WTC11 (cell line): Measurements from ENCODE around the gene MSX2. TPM values are rescaled to one million over a fixed set of nuclear protein-coding genes. Genes with fewer than 3 reads are reported as not detected.

Experiments
- ATAC-seq: fragments of 200-7000 bp; cut with Tn5 transposase; 2 replicates; pipeline ENCODE4 v1.10.0; 2021; ENCODE audit warnings: mild to moderate bottlenecking, moderate library complexity
- CTCF ChIA-PET: fragments of 300-600 bp; sonication (Branson Sonifier 250); formaldehyde crosslinking; loops from one replicate; lab custom pipeline; 2021; ENCODE audit warnings: antibody characterized with exemption; lab: Charles Lee
- POLR2A ChIA-PET: fragments of 350-600 bp; sonication (Branson Sonifier 250); formaldehyde crosslinking; loops from one replicate; lab custom pipeline; 2021; ENCODE audit warnings: antibody characterized with exemption; lab: Charles Lee
- DNase-seq: peaks from one replicate; pipeline ENCODE4 v3.0.0; 2021; ENCODE audit warnings: low spot score
- H3K27ac Mint-ChIP-seq: 2 replicates; pipeline ENCODE4 v1.8.0; 2021; ENCODE audit warnings: mixed read lengths
- H3K27me3 Mint-ChIP-seq: 2 replicates; pipeline ENCODE4 v1.8.0; 2021; ENCODE audit warnings: low read depth, mild to moderate bottlenecking, moderate library complexity, mixed read lengths
- H3K36me3 Mint-ChIP-seq: 2 replicates; pipeline ENCODE4 v1.8.0; 2021; ENCODE audit warnings: mixed read lengths
- H3K4me1 Mint-ChIP-seq: 2 replicates; pipeline ENCODE4 v1.8.0; 2022; ENCODE audit warnings: mixed read lengths
- H3K4me3 Mint-ChIP-seq: 2 replicates; pipeline ENCODE4 v1.8.0; 2021; ENCODE audit warnings: mild to moderate bottlenecking, moderate library complexity, mixed read lengths
- H3K9me3 Mint-ChIP-seq: 2 replicates; pipeline ENCODE4 v1.8.0; 2021; ENCODE audit warnings: mixed read lengths
- ARID4B ChIP-seq: sonication (generic); formaldehyde crosslinking; IDR thresholded peaks from 2 replicates; pipeline ENCODE4 v1.8.0; 2023; ENCODE audit warnings: missing genetic modification reagents, mild to moderate bottlenecking, borderline replicate concordance
- EMX1 ChIP-seq: fragments of 250-450 bp; sonication (Bioruptor Pico); IDR thresholded peaks from 2 replicates; pipeline ENCODE4 v1.8.0; 2021; ENCODE audit warnings: mild to moderate bottlenecking
- FOXK1 ChIP-seq: sonication (generic); formaldehyde crosslinking; IDR thresholded peaks from 2 replicates; pipeline ENCODE4 v1.8.0; 2022; ENCODE audit warnings: mild to moderate bottlenecking, moderate library complexity, missing genetic modification reagents
- FOXP1 ChIP-seq: sonication (generic); formaldehyde crosslinking; IDR thresholded peaks from 2 replicates; pipeline ENCODE4 v1.8.0; 2022; ENCODE audit warnings: missing genetic modification reagents, mild to moderate bottlenecking, moderate library complexity, borderline replicate concordance
- GABPB1 ChIP-seq: sonication (generic); formaldehyde crosslinking; IDR thresholded peaks from 2 replicates; pipeline ENCODE4 v1.8.1; 2023; ENCODE audit warnings: mild to moderate bottlenecking, missing genetic modification reagents
- GRHL2 ChIP-seq: fragments of 250-450 bp; sonication (Bioruptor Pico); IDR thresholded peaks from 2 replicates; pipeline ENCODE4 v1.8.0; 2022; ENCODE audit warnings: mild to moderate bottlenecking, moderate library complexity; ENCODE audit not compliant: insufficient replicate concordance, severe bottlenecking
- MAX ChIP-seq: sonication (generic); formaldehyde crosslinking; IDR thresholded peaks from 2 replicates; pipeline ENCODE4 v1.8.0; 2022; ENCODE audit warnings: mild to moderate bottlenecking, missing genetic modification reagents
- MLX ChIP-seq: sonication (generic); formaldehyde crosslinking; IDR thresholded peaks from 2 replicates; pipeline ENCODE4 v1.8.1; 2023; ENCODE audit warnings: mild to moderate bottlenecking, missing genetic modification reagents, moderate library complexity
- NFE2L1 ChIP-seq: sonication (generic); formaldehyde crosslinking; IDR thresholded peaks from 2 replicates; pipeline ENCODE4 v1.8.1; 2023; ENCODE audit warnings: missing genetic modification reagents
- OVOL2 ChIP-seq: fragments of 250-450 bp; sonication (Bioruptor Pico); IDR thresholded peaks from 2 replicates; pipeline ENCODE4 v1.9.0; 2021; ENCODE audit warnings: mild to moderate bottlenecking, borderline replicate concordance
- RORB ChIP-seq: fragments of 250-450 bp; sonication (Bioruptor Pico); IDR thresholded peaks from 2 replicates; pipeline ENCODE4 v1.9.0; 2021; ENCODE audit warnings: mild to moderate bottlenecking
- SOX15 ChIP-seq: fragments of 250-450 bp; sonication (Bioruptor Pico); IDR thresholded peaks from 2 replicates; pipeline ENCODE4 v1.9.0; 2021; ENCODE audit warnings: mild to moderate bottlenecking
- TEAD1 ChIP-seq: sonication (generic); formaldehyde crosslinking; IDR thresholded peaks from 2 replicates; pipeline ENCODE4 v1.8.0; 2022; ENCODE audit warnings: mild to moderate bottlenecking, missing genetic modification reagents
- ZNF423 ChIP-seq: fragments of 250-450 bp; sonication (Bioruptor Pico); IDR thresholded peaks from 2 replicates; pipeline ENCODE4 v2.1.2; 2022; ENCODE audit warnings: mild to moderate bottlenecking, moderate library complexity
- ZNF425 ChIP-seq: fragments of 250-450 bp; sonication (Bioruptor Pico); conservative IDR thresholded peaks from 2 replicates; pipeline ENCODE4 v1.9.0; 2021; ENCODE audit warnings: mild to moderate bottlenecking
- ZNF671 ChIP-seq: fragments of 250-450 bp; sonication (Bioruptor Pico); IDR thresholded peaks from 2 replicates; pipeline ENCODE4 v1.8.0; 2021; ENCODE audit warnings: mild to moderate bottlenecking
- total RNA-seq: library from RNA; stranded (reverse); gene quantifications from 3 replicates; pipeline ENCODE4 v1.2.3, GENCODE V29; 2021
- TF ChIP-seq, protein P1 (sequence below): sonication (generic); formaldehyde crosslinking; IDR thresholded peaks from 2 replicates; pipeline ENCODE4 v1.8.1; 2023; ENCODE audit warnings: mild to moderate bottlenecking, missing genetic modification reagents, borderline replicate concordance
- TF ChIP-seq, protein P2 (sequence below): fragments of 250-450 bp; sonication (Bioruptor Pico); IDR thresholded peaks from 2 replicates; pipeline ENCODE4 v1.9.0; 2021; ENCODE audit warnings: mild to moderate bottlenecking, borderline replicate concordance

The MSX2 gene
- total RNA-seq, 1 experiment from 2014 or later = 0.83 TPM

GRCh38 chr5:174723315-174723978 lies 935 bp upstream of the MSX2 start (continued):
- TF ChIP-seq, protein P1, sequence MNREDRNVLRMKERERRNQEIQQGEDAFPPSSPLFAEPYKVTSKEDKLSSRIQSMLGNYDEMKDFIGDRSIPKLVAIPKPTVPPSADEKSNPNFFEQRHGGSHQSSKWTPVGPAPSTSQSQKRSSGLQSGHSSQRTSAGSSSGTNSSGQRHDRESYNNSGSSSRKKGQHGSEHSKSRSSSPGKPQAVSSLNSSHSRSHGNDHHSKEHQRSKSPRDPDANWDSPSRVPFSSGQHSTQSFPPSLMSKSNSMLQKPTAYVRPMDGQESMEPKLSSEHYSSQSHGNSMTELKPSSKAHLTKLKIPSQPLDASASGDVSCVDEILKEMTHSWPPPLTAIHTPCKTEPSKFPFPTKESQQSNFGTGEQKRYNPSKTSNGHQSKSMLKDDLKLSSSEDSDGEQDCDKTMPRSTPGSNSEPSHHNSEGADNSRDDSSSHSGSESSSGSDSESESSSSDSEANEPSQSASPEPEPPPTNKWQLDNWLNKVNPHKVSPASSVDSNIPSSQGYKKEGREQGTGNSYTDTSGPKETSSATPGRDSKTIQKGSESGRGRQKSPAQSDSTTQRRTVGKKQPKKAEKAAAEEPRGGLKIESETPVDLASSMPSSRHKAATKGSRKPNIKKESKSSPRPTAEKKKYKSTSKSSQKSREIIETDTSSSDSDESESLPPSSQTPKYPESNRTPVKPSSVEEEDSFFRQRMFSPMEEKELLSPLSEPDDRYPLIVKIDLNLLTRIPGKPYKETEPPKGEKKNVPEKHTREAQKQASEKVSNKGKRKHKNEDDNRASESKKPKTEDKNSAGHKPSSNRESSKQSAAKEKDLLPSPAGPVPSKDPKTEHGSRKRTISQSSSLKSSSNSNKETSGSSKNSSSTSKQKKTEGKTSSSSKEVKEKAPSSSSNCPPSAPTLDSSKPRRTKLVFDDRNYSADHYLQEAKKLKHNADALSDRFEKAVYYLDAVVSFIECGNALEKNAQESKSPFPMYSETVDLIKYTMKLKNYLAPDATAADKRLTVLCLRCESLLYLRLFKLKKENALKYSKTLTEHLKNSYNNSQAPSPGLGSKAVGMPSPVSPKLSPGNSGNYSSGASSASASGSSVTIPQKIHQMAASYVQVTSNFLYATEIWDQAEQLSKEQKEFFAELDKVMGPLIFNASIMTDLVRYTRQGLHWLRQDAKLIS (CRISPR knock-in tag) = no peak
- TF ChIP-seq ZNF423 (no peak), RORB (CRISPR knock-in tag) (no peak), EMX1 (CRISPR knock-in tag) (no peak), GRHL2 (no peak)

- ChIA-PET CTCF (interaction anchor here (0.7 to 1.3 kb wide), 8 partner anchors 11 to 1392 kb away, joined by 3 to 11 read pairs (median 6); no protein-coding TSS in a partner anchor), POLR2A (interaction anchor here (0.6 to 0.7 kb wide), 5 partner anchors 69 to 411 kb away, joined by 3 to 9 read pairs (median 6); no protein-coding TSS in a partner anchor)
- H3K27ac Mint-ChIP-seq = no peak overlapping the region
- no peaks in the 10 kb centered on the region for H3K36me3 Mint-ChIP-seq
- H3K4me3 Mint-ChIP-seq = peak overlapping the region; percentile 85
- peaks cover 73% of the 10 kb centered on the region for H3K4me1 Mint-ChIP-seq
- no peaks in the 10 kb centered on the region for H3K9me3 Mint-ChIP-seq
- DNase-seq = no peak
- ATAC-seq = no peak
- H3K27me3 Mint-ChIP-seq = peaks cover 99% of the 10 kb centered on the region
- TF ChIP-seq FOXK1 (CRISPR knock-in tag) = no peak
- TF ChIP-seq, protein P2, sequence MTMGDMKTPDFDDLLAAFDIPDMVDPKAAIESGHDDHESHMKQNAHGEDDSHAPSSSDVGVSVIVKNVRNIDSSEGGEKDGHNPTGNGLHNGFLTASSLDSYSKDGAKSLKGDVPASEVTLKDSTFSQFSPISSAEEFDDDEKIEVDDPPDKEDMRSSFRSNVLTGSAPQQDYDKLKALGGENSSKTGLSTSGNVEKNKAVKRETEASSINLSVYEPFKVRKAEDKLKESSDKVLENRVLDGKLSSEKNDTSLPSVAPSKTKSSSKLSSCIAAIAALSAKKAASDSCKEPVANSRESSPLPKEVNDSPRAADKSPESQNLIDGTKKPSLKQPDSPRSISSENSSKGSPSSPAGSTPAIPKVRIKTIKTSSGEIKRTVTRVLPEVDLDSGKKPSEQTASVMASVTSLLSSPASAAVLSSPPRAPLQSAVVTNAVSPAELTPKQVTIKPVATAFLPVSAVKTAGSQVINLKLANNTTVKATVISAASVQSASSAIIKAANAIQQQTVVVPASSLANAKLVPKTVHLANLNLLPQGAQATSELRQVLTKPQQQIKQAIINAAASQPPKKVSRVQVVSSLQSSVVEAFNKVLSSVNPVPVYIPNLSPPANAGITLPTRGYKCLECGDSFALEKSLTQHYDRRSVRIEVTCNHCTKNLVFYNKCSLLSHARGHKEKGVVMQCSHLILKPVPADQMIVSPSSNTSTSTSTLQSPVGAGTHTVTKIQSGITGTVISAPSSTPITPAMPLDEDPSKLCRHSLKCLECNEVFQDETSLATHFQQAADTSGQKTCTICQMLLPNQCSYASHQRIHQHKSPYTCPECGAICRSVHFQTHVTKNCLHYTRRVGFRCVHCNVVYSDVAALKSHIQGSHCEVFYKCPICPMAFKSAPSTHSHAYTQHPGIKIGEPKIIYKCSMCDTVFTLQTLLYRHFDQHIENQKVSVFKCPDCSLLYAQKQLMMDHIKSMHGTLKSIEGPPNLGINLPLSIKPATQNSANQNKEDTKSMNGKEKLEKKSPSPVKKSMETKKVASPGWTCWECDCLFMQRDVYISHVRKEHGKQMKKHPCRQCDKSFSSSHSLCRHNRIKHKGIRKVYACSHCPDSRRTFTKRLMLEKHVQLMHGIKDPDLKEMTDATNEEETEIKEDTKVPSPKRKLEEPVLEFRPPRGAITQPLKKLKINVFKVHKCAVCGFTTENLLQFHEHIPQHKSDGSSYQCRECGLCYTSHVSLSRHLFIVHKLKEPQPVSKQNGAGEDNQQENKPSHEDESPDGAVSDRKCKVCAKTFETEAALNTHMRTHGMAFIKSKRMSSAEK = no peak
- no peak for TF ChIP-seq GABPB1 (CRISPR knock-in tag)
- TF ChIP-seq ARID4B (CRISPR knock-in tag) = no peak
- TF ChIP-seq FOXP1 = no peak
- no peak for TF ChIP-seq MLX
- no peak for TF ChIP-seq ZNF425
- TF ChIP-seq NFE2L1 = no peak
- no peak for TF ChIP-seq OVOL2 (CRISPR knock-in tag)
- TF ChIP-seq TEAD1 (CRISPR knock-in tag) = no peak
- no peak for TF ChIP-seq ZNF671
- no peak for TF ChIP-seq MAX (CRISPR knock-in tag)
- TF ChIP-seq EMX1 (CRISPR knock-in tag) = no peak
- TF ChIP-seq SOX15 = no peak
These were observed 351 bp upstream of the MSX2 start for GRCh38 chr5:174723979-174724483.
